ENCODE results near the gene PLCG2.
A peak's percentile ranks its signal among the peaks of the same experiment; 100 is the strongest.
"Not testable (repeated sequence)": the region's sequence is repeated elsewhere in the genome, so short reads cannot be mapped to it uniquely, and the experiment has no call there.

Gene PLCG2

GRCh38 chr16:81846105-81846504 is 67.0 kb downstream of the PLCG2 start:
- DNase-seq (no peak), ATAC-seq (no peak)

- ATAC-seq, result no peak
- no peak for DNase-seq
Measured at GRCh38 chr16:81848306-81848853, 69.3 kb downstream of the PLCG2 start.

- ATAC-seq (no peak), DNase-seq (no peak)
Measured at GRCh38 chr16:81850197-81850944, 71.3 kb downstream of the PLCG2 start.

GRCh38 chr16:81852347-81852746 is 73.3 kb downstream of the PLCG2 start:
- no peak for DNase-seq
- ATAC-seq, result no peak

- no peak for DNase-seq
- no peak for ATAC-seq
Measured at GRCh38 chr16:81855552-81856153, 76.6 kb downstream of the PLCG2 start.

- no peak for ATAC-seq
- no peak for DNase-seq
Measured at GRCh38 chr16:81860287-81861266, 81.5 kb downstream of the PLCG2 start.

GRCh38 chr16:81861503-81861902 is 82.4 kb downstream of the PLCG2 start:
- DNase-seq (no peak), ATAC-seq (peak; percentile 28)

- no peak for DNase-seq
- ATAC-seq, result no peak
Measured at GRCh38 chr16:81861915-81862314, 82.8 kb downstream of the PLCG2 start.

GRCh38 chr16:81863630-81864352 is 84.7 kb downstream of the PLCG2 start:
- DNase-seq, result no peak
- no peak for ATAC-seq

GRCh38 chr16:81864646-81865382 is 85.7 kb downstream of the PLCG2 start:
- ATAC-seq (no peak), DNase-seq (no peak)

- ATAC-seq (peak; percentile 41), DNase-seq (no peak)
Measured at GRCh38 chr16:81866820-81867440, 87.8 kb downstream of the PLCG2 start.

GRCh38 chr16:81868057-81868748 is 89.1 kb downstream of the PLCG2 start:
- DNase-seq (no peak), ATAC-seq (no peak)

- ATAC-seq (no peak), DNase-seq (no peak)
Measured at GRCh38 chr16:81869326-81869725, 90.2 kb downstream of the PLCG2 start.

GRCh38 chr16:81873206-81873605 is 94.1 kb downstream of the PLCG2 start:
- ATAC-seq (no peak), DNase-seq (no peak)

GRCh38 chr16:81873843-81874752 is 95.0 kb downstream of the PLCG2 start:
- DNase-seq (peak; percentile 70), ATAC-seq (peak; percentile 81)

GRCh38 chr16:81875461-81875860 is 96.4 kb downstream of the PLCG2 start:
- DNase-seq (no peak), ATAC-seq (no peak)

- DNase-seq (no peak), ATAC-seq (no peak)
Measured at GRCh38 chr16:81876273-81876900, 97.3 kb downstream of the PLCG2 start.

GRCh38 chr16:81877490-81877889 is 98.4 kb downstream of the PLCG2 start:
- DNase-seq, ATAC-seq: not testable (repeated sequence)
